Esophagus squamous epithelium (tissue), 5 donors: Measurements from ENCODE around the gene SRP54. TPM values are rescaled to one million over a fixed set of nuclear protein-coding genes. Genes with fewer than 3 reads are reported as not detected.

ENCODE experiments used
- DNase-seq: peaks from one replicate; lab custom pipeline; 2025; lab: John Stamatoyannopoulos, UW
- H3K27ac ChIP-seq, 4 donors: fragments of 200-600 bp; sonication (generic); one replicate each; pipeline ENCODE4 v1.5.1; 2016 to 2019; ENCODE audit warnings: mild to moderate bottlenecking in 1 of 4
- H3K27me3 ChIP-seq, 4 donors: fragments of 200-600 bp; sonication (generic); 1 replicate in 3 of 4; 2 replicates in 1 of 4; pipeline versions ENCODE4 v1.5.1 to v1.6.0; 2017 to 2021; ENCODE audit warnings: antibody characterized with exemption in 1 of 4
- H3K36me3 ChIP-seq, 3 donors: fragments of 200-600 bp; sonication (generic); one replicate each; pipeline ENCODE4 v1.5.1; 2016 to 2019
- H3K4me1 ChIP-seq, 3 donors: fragments of 200-600 bp; sonication (generic); one replicate each; pipeline ENCODE4 v1.5.1; 2017 to 2019
- H3K4me3 ChIP-seq, 4 donors: fragments of 200-600 bp; sonication (generic); 1 replicate in 3 of 4; 2 replicates in 1 of 4; pipeline ENCODE4 v1.5.1; 2016 to 2019; ENCODE audit warnings: mild to moderate bottlenecking in 2 of 4, moderate library complexity in 1 of 4
- H3K9me3 ChIP-seq, 3 donors: fragments of 200-600 bp; sonication (generic); one replicate each; pipeline ENCODE4 v1.5.1; 2016 to 2019
- CTCF ChIP-seq, 6 experiments: fragments of 450-650 bp in 4 of 6; fragments of 200-600 bp in 2 of 6; sonication (generic) in 2 of 6; IDR thresholded peaks; one replicate each; pipeline ENCODE4 v1.5.1; 2016 to 2019; ENCODE audit warnings: antibody characterized with exemption in 6 of 6, mild to moderate bottlenecking in 4 of 6, moderate library complexity in 4 of 6
- POLR2A ChIP-seq, 4 donors: fragments of 450-650 bp; IDR thresholded peaks; one replicate each; pipeline ENCODE4 v1.6.1; 2017; ENCODE audit warnings: antibody characterized with exemption in 4 of 4, mild to moderate bottlenecking in 4 of 4, moderate library complexity in 3 of 4
- WGBS, 2 donors: methylation state at CpG; one replicate each; pipeline ENCODE4 v1.1.5; 2018; 5-methylcytosine and 5-hydroxymethylcytosine counted together
- intact Hi-C: fragments of 100-400 bp; cut with DNase I; formaldehyde crosslinking; loops from one replicate; pipeline ENCODE4 v1.15.0; 2022
- total RNA-seq, 4 donors: library from RNA; depleted of rRNA; stranded (reverse); fragments of >200 nt; gene quantifications; one replicate each; pipeline ENCODE4 v1.1.0, GENCODE V29; 2016
- donor health status: DM: yes; HTN: yes; CAD: no.

The SRP54 gene
- total RNA-seq, 4 donors from 2014 or later, result 46.2 to 53.0 (median 49.6) TPM

DNA sequence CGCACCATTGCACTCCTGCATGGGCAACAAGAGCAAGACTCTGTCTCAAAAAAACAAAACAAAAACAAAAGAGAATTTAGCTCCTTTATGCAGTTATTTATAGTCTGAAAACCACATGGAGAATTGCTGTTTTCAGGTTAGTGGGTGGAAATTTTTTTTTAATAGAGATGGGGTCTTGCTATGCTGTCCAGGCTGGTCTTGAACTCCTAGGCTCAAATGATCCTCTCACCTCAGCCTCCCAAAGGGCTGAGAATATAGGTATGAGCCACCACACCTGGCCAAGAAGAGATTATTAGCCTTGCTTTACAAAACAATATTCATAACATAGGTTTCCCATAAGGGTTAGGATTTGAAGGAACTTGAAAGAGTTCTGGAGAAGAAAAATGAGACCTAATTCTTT is 12.1 kb upstream of the SRP54 start:
- DNase-seq, result no peak
- Histone ChIP-seq H3K36me3 (peaks cover 0 to 32% (median 0%) of the 10 kb centered on the region in 3 donors), H3K9me3 (no peaks in the 10 kb centered on the region), H3K4me3 (no peak overlapping the region), H3K27me3 (no peaks in the 10 kb centered on the region), H3K27ac (no peak overlapping the region), H3K4me1 (no peaks in the 10 kb centered on the region)
- TF ChIP-seq POLR2A (IDR thresholded peaks at IDR 0.05) (no peak), CTCF (IDR thresholded peaks at IDR 0.05) (no peak)
- intact Hi-C loops, result loop anchor here (10.0 kb wide), 1 partner anchor 86 kb away; no protein-coding TSS in a partner anchor
- 100% methylated on average over 1 of the region's 1 CpG for WGBS, 2 donors

DNA sequence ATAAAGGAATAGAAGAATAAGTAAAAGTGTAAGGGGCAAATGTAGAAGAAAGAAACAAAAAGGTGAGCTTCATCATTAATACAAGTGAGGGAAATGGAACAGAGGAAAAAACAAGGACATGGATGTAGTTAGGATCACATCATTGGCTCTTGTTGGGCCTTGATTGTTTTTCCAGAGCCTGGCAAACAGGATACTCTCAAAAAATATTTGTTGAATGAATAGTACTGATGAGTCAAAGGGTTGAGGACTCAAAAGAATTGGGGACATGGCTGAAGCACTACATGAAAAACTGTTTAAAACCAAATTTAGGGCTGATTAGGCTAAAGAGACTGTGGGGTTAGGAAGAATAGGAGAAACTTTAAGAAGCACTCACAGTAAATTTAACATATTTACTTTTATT is 11.4 kb upstream of the SRP54 start:
- Histone ChIP-seq H3K4me3 (no peak overlapping the region), H3K9me3 (no peaks in the 10 kb centered on the region), H3K27me3 (no peaks in the 10 kb centered on the region), H3K27ac (no peak overlapping the region), H3K4me1 (no peaks in the 10 kb centered on the region), H3K36me3 (peaks cover 0 to 24% (median 0%) of the 10 kb centered on the region in 3 donors)
- intact Hi-C loops, result loop anchor here (10.0 kb wide), 1 partner anchor 87 kb away; no protein-coding TSS in a partner anchor
- DNase-seq, result no peak
- TF ChIP-seq POLR2A (IDR thresholded peaks at IDR 0.05) (no peak), CTCF (IDR thresholded peaks at IDR 0.05) (no peak)

GRCh38 chr14:34971801-34972200 is 11.0 kb upstream of the SRP54 start:
- intact Hi-C loops, result loop anchor here (10.0 kb wide), 1 partner anchor 87 kb away; no protein-coding TSS in a partner anchor
- Histone ChIP-seq H3K9me3 (no peaks in the 10 kb centered on the region), H3K4me3 (no peak overlapping the region), H3K27me3 (no peaks in the 10 kb centered on the region), H3K4me1 (no peaks in the 10 kb centered on the region), H3K27ac (no peak overlapping the region), H3K36me3 (peaks cover 0 to 21% (median 0%) of the 10 kb centered on the region in 3 donors)
- WGBS, 2 donors, result 93 to 100% methylated on average over 5 of the region's 5 CpGs
- no peak for DNase-seq
- TF ChIP-seq CTCF (IDR thresholded peaks at IDR 0.05), result no peak

DNA sequence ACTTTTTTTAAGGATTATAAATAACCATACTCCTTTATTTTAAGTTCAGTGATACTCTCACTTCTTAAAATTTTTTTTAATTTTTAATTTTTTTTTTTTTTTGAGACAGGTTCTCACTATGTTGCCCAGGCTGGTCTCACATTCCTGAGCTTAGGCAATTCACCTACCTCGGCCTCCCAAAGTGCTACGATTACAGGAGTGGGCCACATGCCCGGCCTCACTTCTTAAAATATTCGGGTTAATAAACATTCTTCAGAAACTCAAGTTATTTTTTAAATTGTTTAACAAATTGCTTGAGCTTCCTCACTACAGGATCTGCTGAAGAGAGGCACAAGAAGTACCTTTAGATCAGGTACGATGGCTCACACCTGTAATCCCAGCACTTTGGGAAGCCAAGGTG is 4.3 kb upstream of the SRP54 start:
- 93 to 97% methylated on average over 5 of the region's 5 CpGs for WGBS, 2 donors
- Histone ChIP-seq H3K36me3 (no peaks in the 10 kb centered on the region), H3K9me3 (no peaks in the 10 kb centered on the region), H3K27ac (no peak overlapping the region), H3K4me1 (peaks cover 0 to 21% (median 3%) of the 10 kb centered on the region in 3 donors), H3K27me3 (no peaks in the 10 kb centered on the region), H3K4me3 (no peak overlapping the region)
- DNase-seq, result no peak
- intact Hi-C loops, result loop anchor here (10.0 kb wide), 1 partner anchor 94 kb away; no protein-coding TSS in a partner anchor
- no peak for TF ChIP-seq POLR2A (IDR thresholded peaks at IDR 0.05)

- peaks cover 4 to 41% (median 17%) of the 10 kb centered on the region in 3 donors for H3K4me1 ChIP-seq
- intact Hi-C loops, result loop anchor here (5.0 kb wide), 1 partner anchor 67 kb away; the partner anchor contains the start of gene FAM177A1
- no peaks in the 10 kb centered on the region for H3K36me3 ChIP-seq
- WGBS, 2 donors, result 90% methylated on average over 11 of the region's 11 CpGs
- DNase-seq, result no peak
- no peak for TF ChIP-seq POLR2A (IDR thresholded peaks at IDR 0.05)
- TF ChIP-seq CTCF (IDR thresholded peaks at IDR 0.05), result no peak
- H3K27ac ChIP-seq, result peak overlapping the region; percentile 93 to 97 (median 96)
- H3K27me3 ChIP-seq, result no peaks in the 10 kb centered on the region
- H3K9me3 ChIP-seq, result no peaks in the 10 kb centered on the region
- peak overlapping the region; percentile 68 to 90 (median 84) for H3K4me3 ChIP-seq
Observed at GRCh38 chr14:34980337-34980900, 2.4 kb upstream of the SRP54 start.
